ENCODE results near the gene RAD51B. TPM values are rescaled to one million over a fixed set of nuclear protein-coding genes. Genes with fewer than 3 reads are reported as not detected.

Gene RAD51B
- total RNA-seq, 4 donors from 2014 or later = 19.6 to 39.7 (median 25.4) TPM

GRCh38 chr14:68396461-68396860 is 576.9 kb downstream of the RAD51B start:
- WGBS = 63% methylated on average over 3 of the region's 3 CpGs
- H3K4me1 ChIP-seq = peaks cover 93% of the 10 kb centered on the region
- no peak for TF ChIP-seq EP300 (IDR thresholded peaks at IDR 0.05)

GRCh38 chr14:68397371-68397811 is 577.8 kb downstream of the RAD51B start:
- H3K4me1 ChIP-seq = peaks cover 93% of the 10 kb centered on the region
- H3K27ac ChIP-seq = peak overlapping the region; percentile 70
- TF ChIP-seq EP300 (IDR thresholded peaks at IDR 0.05) (no peak), POLR2AphosphoS5 (IDR thresholded peaks at IDR 0.05) (peak in 1 of 3 donors; percentile 41)
- H3K36me3 ChIP-seq = no peaks in the 10 kb centered on the region
- H3K9me3 ChIP-seq = no peaks in the 10 kb centered on the region
- H3K4me3 ChIP-seq = no peak overlapping the region
- DNase-seq (ENCODE audit: low spot score in 2 of 2) = peak; percentile 81 to 82
- H3K27me3 ChIP-seq = no peaks in the 10 kb centered on the region
- WGBS = 63% methylated on average over 6 of the region's 6 CpGs

More at GRCh38 chr14:68396461-68396860, 576.9 kb downstream of the RAD51B start:
- H3K9me3 ChIP-seq = no peaks in the 10 kb centered on the region
- no peak for DNase-seq (ENCODE audit: low spot score in 2 of 2)
- no peaks in the 10 kb centered on the region for H3K27me3 ChIP-seq
- no peaks in the 10 kb centered on the region for H3K36me3 ChIP-seq
- no peak overlapping the region for H3K4me3 ChIP-seq
- H3K27ac ChIP-seq = no peak overlapping the region

GRCh38 chr14:68397822-68398221 is 578.2 kb downstream of the RAD51B start:
- 42% methylated on average over 6 of the region's 6 CpGs for WGBS
- TF ChIP-seq CTCF (IDR thresholded peaks at IDR 0.05) (no peak), POLR2A (IDR thresholded peaks at IDR 0.05) (no peak), EP300 (IDR thresholded peaks at IDR 0.05) (no peak), POLR2AphosphoS5 (IDR thresholded peaks at IDR 0.05) (no peak)
- H3K9me3 ChIP-seq = no peaks in the 10 kb centered on the region
- H3K36me3 ChIP-seq = no peaks in the 10 kb centered on the region
- no peak for DNase-seq (ENCODE audit: low spot score in 2 of 2)
- H3K27me3 ChIP-seq = no peaks in the 10 kb centered on the region
- H3K27ac ChIP-seq = peak overlapping the region; percentile 70
- no peak overlapping the region for H3K4me3 ChIP-seq
- H3K4me1 ChIP-seq = peaks cover 93% of the 10 kb centered on the region

GRCh38 chr14:68398370-68398769 is 578.8 kb downstream of the RAD51B start:
- peaks cover 93% of the 10 kb centered on the region for H3K4me1 ChIP-seq
- H3K9me3 ChIP-seq = no peaks in the 10 kb centered on the region
- no peaks in the 10 kb centered on the region for H3K27me3 ChIP-seq
- no peak for TF ChIP-seq EP300 (IDR thresholded peaks at IDR 0.05)
- H3K36me3 ChIP-seq = no peaks in the 10 kb centered on the region
- H3K4me3 ChIP-seq = no peak overlapping the region
- whole genome bisulfite sequencing = 100% methylated on average over 2 of the region's 2 CpGs
- peak overlapping the region; percentile 70 for H3K27ac ChIP-seq
- no peak for DNase-seq (ENCODE audit: low spot score in 2 of 2)

GRCh38 chr14:68399971-68400370 is 580.4 kb downstream of the RAD51B start:
- Histone ChIP-seq H3K9me3 (no peaks in the 10 kb centered on the region), H3K4me3 (no peak overlapping the region), H3K27me3 (no peaks in the 10 kb centered on the region), H3K4me1 (peaks cover 92% of the 10 kb centered on the region), H3K36me3 (no peaks in the 10 kb centered on the region), H3K27ac (peak overlapping the region; percentile 31)
- DNase-seq (ENCODE audit: low spot score in 2 of 2) = no peak
- TF ChIP-seq POLR2A (IDR thresholded peaks at IDR 0.05) = no peak
- WGBS = 90% methylated on average over 2 of the region's 2 CpGs

- 79% methylated on average over 3 of the region's 3 CpGs for WGBS
- no peak for DNase-seq (ENCODE audit: low spot score in 2 of 2)
- Histone ChIP-seq H3K9me3 (no peaks in the 10 kb centered on the region), H3K36me3 (no peaks in the 10 kb centered on the region), H3K4me3 (no peak overlapping the region), H3K27me3 (no peaks in the 10 kb centered on the region), H3K4me1 (peaks cover 87% of the 10 kb centered on the region), H3K27ac (peak overlapping the region; percentile 20)
- no peak for TF ChIP-seq POLR2A (IDR thresholded peaks at IDR 0.05)
These were observed 581.7 kb downstream of the RAD51B start for GRCh38 chr14:68401317-68401716.

GRCh38 chr14:68401855-68402254 is 582.3 kb downstream of the RAD51B start:
- H3K27ac ChIP-seq = no peak overlapping the region
- H3K4me3 ChIP-seq = no peak overlapping the region
- 83% methylated on average over 4 of the region's 4 CpGs for WGBS

More at GRCh38 chr14:68401855-68402254, 582.3 kb downstream of the RAD51B start:
- H3K9me3 ChIP-seq = no peaks in the 10 kb centered on the region
- no peak for DNase-seq (ENCODE audit: low spot score in 2 of 2)
- TF ChIP-seq EP300 (IDR thresholded peaks at IDR 0.05) (no peak), POLR2AphosphoS5 (IDR thresholded peaks at IDR 0.05) (no peak), POLR2A (IDR thresholded peaks at IDR 0.05) (no peak), CTCF (IDR thresholded peaks at IDR 0.05) (no peak)
- H3K4me1 ChIP-seq = peaks cover 84% of the 10 kb centered on the region
- H3K27me3 ChIP-seq = no peaks in the 10 kb centered on the region
- no peaks in the 10 kb centered on the region for H3K36me3 ChIP-seq
